GM19324 (cell line): ENCODE measurements around the gene TECPR2.
"Not testable (repeated sequence)": the region's sequence is repeated elsewhere in the genome, so short reads cannot be mapped to it uniquely, and the experiment has no call there.

Experiments
- ATAC-seq: cut with Tn5 transposase; IDR thresholded peaks from one replicate; pipeline ENCODE4 v1.9.1; 2021; ENCODE audit warnings: mild to moderate bottlenecking, moderate library complexity; ENCODE audit not compliant: unreplicated experiment, low FRiP score

TECPR2 gene

GRCh38 chr14:102545461-102546265 lies 182.9 kb downstream of the TECPR2 start:
- ATAC-seq, result no peak

- ATAC-seq, result no peak
These were observed 186.0 kb downstream of the TECPR2 start for GRCh38 chr14:102548616-102549240.

- ATAC-seq, result not testable (repeated sequence)
These were observed 188.2 kb downstream of the TECPR2 start for GRCh38 chr14:102550927-102551401.
